ENCODE results near the gene TOMM6.

Gene TOMM6

GRCh38 chr6:41787219-41787917, at the start of gene TOMM6:
TOMM6 (plus strand) TSS chr6:41787694; CDS start chr6:41787698, 4 bp downstream.
- peak in 55 of 56 donors; percentile 55 to 96 (median 90) for DNase-seq

- no peak for DNase-seq
These were observed 48.5 kb upstream of the TOMM6 start for GRCh38 chr6:41739041-41739440.

- DNase-seq = no peak
These were observed 46.9 kb upstream of the TOMM6 start for GRCh38 chr6:41740366-41741162.

- no peak for DNase-seq
These were observed 45.6 kb upstream of the TOMM6 start for GRCh38 chr6:41741625-41742490.

DNA sequence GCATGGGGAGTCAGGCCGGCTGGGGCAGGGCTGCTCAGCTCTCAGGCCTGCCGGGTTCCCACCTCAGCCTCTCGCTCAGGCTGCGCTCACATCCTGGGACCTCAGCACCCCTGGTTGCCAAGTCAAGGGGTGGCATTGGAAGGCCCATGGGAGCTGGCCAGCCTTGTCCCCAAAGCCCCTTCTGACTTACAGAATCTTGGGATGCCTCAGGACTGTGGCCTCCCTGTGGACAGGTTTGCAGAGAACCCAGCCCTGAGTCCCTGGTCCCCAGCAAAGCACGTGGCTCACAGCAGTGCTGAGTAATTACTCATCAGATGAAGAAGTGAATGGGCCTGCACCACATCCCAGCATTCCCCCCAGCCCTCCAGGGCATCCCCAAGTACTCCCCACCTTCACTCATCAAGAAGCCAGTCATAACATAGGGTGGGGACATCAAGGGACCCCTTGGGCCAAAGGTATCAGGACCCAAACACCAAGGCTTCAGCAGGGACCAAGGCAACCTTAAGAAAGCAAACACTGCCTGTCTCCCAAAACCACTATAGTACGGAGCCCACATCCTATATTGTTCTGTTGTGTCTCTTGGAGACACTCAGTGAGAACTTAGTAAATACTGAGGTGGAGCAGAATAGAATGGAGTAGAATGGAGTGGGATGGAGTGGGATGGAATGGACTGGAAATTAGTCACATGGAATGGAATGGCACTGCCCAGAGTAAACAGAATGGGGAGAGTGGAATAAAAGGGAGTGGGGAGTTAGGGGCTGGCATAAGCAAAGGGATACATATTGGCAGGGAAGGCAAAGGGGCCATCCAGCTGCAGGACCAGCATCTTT, 43.9 kb upstream of the TOMM6 start:
- DNase-seq = no peak

GRCh38 chr6:41744236-41744787, 43.2 kb upstream of the TOMM6 start:
- DNase-seq = no peak

DNA sequence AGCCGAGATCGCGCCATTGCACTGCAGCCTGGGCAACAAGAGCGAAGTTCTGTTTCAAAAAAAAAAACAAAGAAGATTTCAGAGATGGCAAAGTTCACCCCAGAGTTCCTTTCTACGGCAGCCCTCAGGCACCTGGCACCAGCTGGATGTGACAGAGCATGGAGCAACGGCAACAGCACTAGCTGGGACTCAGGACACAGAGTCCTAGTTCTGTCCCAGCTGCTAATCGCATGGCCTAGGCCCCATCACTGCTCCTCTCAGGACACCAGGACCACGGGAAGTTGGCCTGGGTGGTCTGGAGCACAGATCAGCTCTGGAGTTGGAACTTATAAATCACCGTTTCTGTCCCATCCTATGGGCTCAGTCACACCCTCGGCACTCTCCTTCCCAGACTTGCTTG, 41.4 kb upstream of the TOMM6 start:
- DNase-seq = no peak

DNA sequence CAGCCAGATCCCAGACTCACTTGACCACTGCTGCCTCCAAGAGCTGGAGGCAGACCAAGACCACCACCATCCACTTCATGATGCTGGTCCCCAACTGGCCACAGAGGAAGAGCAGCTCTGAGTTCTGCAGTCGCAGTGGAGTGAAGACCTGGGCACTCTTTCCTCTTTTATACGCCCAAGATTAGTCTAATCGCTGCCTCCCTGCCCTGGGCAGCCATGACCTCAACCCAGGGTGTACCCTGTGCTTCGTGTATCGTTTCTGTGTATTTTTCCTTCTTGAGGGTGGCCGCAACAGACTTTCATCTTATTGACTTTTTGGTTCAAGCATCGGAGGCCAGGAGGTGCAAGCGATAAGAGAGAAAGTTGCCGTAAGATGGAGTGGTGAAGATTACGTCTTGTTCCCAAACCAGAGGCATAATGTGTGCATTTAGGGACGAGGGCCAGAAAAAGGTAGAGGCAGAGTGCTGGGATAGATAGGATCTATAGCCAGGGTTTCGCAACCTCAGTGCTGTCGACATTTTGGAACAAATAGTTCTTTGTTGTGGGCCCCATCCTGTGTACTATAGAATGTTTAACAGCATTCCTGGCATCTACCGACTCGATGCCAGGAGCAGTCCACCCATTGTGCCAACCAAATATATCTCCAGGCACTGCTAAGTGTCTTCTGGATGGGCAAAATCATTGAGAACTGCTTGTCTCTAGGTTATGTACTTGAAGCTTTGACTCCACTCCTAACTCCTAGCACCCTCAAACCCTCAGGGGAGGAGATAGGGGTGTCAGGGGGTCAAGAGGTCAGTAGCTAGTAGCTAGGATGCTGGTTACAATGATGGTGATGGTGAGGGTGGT, 40.0 kb upstream of the TOMM6 start, which contains the start of gene PGC:
Gene PGC (minus strand): TSS at position 142 of the 846 bp plus-strand sequence. CDS start 63 bp downstream, at position 79.
- no peak for DNase-seq

- no peak for DNase-seq
These were observed 39.4 kb upstream of the TOMM6 start for GRCh38 chr6:41748102-41748477.

DNA sequence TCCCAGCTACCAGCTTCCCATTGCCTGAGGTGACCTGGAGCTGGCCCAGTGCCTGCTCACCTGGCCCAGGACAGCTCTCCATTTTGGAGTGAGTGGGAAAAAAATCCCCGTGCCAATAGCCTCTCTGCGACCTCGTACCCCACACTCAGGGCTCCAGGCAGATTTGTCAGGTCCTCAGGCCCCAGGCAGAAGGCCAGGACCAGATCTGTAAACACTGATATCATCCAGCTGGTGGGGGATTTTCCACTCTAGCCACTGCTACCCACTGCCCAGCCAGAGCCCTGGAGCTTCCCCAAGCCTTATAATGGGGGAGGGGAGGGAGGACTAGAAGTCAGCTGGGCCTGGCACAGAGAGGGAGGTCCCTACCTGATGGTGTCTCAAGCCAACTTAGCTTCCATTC, 39.0 kb upstream of the TOMM6 start:
- no peak for DNase-seq

GRCh38 chr6:41750374-41750773, 37.1 kb upstream of the TOMM6 start:
- no peak for DNase-seq

- DNase-seq = no peak
These were observed 31.6 kb upstream of the TOMM6 start for GRCh38 chr6:41755895-41756294.

- DNase-seq = no peak
These were observed 31.1 kb upstream of the TOMM6 start for GRCh38 chr6:41756354-41756753.

- no peak for DNase-seq
These were observed 30.2 kb upstream of the TOMM6 start for GRCh38 chr6:41757271-41757670.

GRCh38 chr6:41757931-41758640, 29.4 kb upstream of the TOMM6 start:
- DNase-seq = peak in 13 of 56 donors; percentile 3 to 57 (median 15)

DNA sequence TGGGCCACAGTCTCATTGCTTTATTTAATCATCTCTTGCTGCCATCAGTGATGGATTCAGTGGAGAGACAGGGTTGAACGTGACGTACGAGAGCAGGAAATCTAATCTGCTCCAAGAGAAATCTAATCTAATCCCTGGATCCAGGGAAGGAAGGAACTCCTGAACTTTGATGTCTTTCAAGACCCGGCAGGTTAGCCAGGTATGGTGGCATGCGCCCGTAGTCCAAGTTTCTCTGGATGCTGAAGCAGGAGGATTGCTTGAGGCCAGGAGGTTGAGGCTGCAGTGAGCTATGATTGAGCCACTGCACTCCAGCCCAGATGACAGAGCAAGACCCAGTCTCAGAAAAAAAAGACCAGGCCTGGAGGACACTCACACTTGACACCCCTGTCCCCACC, 28.9 kb upstream of the TOMM6 start:
- DNase-seq = no peak

DNA sequence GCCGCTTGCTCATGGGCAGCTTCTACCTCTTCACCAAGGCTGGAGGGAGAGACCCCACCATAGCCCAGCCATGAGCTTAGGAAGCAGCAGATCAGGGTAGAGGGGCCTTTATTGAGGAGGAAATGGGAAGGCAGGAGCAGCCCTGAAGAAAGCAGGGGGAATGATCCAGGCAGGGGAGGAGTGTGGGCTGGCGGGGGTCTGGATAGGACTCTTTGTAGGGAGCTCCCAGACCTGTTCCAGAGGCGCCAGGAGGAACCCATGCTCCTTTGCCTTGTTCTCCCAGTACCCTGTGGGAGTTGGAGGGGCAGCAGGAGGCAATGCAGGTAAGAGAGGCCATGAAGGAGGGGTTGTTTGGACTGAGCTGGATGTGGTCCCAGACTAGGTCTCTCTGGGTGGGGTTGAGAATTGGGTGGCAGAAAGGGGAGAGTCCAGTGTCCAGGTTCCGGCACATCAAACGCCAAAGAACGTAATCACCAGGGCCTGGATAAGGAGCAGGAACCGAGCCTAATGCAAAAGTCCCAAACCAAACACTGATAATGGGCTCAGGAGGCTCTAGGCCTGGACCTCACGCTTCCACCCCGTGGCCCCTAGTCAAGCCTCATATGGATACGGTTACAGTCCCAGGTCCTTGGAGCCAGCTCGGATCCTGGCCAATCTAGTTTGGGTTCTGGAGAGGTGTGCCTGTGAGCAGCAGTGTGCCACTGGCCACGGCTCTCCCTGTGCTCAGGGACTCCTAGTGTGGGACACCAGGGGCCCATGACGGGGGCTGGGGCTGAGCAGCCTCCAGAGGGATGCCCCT, 28.2 kb upstream of the TOMM6 start:
- no peak for DNase-seq

Data from nucleus accumbens (tissue), 56 donors.